Heart right ventricle (tissue), 16 donors: ENCODE data around the gene MUC4. TPM values are rescaled to one million over a fixed set of nuclear protein-coding genes. Genes with fewer than 3 reads are reported as not detected.
"Not testable (repeated sequence)": the region's sequence is repeated elsewhere in the genome, so short reads cannot be mapped to it uniquely, and the experiment has no call there.

Experiments
- ATAC-seq, 8 donors: fragments of 200-7000 bp; cut with Tn5 transposase; one replicate each; pipeline ENCODE4 v1.9.1; 2020; ENCODE audit warnings: mild to moderate bottlenecking in 8 of 8, moderate library complexity in 8 of 8, moderate number of reproducible peaks in 1 of 8
- DNase-seq, 2 donors: peaks; one replicate each; pipeline ENCODE4 v3.0.0-alpha.2; 2020
- H3K27ac ChIP-seq, 10 donors: fragments of 200-600 bp; sonication (generic) in 2 of 10; one replicate each; pipeline versions ENCODE4 v1.5.0 to v1.8.0; 2020 to 2022; ENCODE audit warnings: mild to moderate bottlenecking in 3 of 10
- H3K27me3 ChIP-seq, 7 donors: fragments of 200-600 bp; one replicate each; pipeline ENCODE4 v1.8.0; 2021 to 2022; ENCODE audit warnings: mild to moderate bottlenecking in 2 of 7
- H3K36me3 ChIP-seq, 9 donors: fragments of 200-600 bp; sonication (generic) in 1 of 9; one replicate each; pipeline versions ENCODE4 v1.5.0 to v1.8.0; 2020 to 2022; ENCODE audit warnings: mild to moderate bottlenecking in 2 of 9
- H3K4me1 ChIP-seq, 9 donors: fragments of 200-600 bp; sonication (generic) in 1 of 9; one replicate each; pipeline versions ENCODE4 v1.5.0 to v1.8.0; 2020 to 2022; ENCODE audit warnings: mild to moderate bottlenecking in 4 of 9
- H3K4me3 ChIP-seq, 10 donors: fragments of 200-600 bp; sonication (generic) in 2 of 10; one replicate each; pipeline versions ENCODE4 v1.5.0 to v1.8.0; 2020 to 2022; ENCODE audit warnings: mild to moderate bottlenecking in 7 of 10, moderate library complexity in 2 of 10
- H3K9me3 ChIP-seq, 11 donors: fragments of 200-600 bp in 10 of 11; sonication (generic) in 2 of 11; one replicate each; pipeline versions ENCODE4 v1.5.0 to v1.8.0; 2013 to 2022; ENCODE audit warnings: mild to moderate bottlenecking in 2 of 11, control low read depth in 1 of 11, moderate library complexity in 1 of 11
- WGBS, 2 donors: extraction: QIAGEN DNeasy Blood & Tissue Kit; methylation state at CpG; one replicate each; pipeline ENCODE4 v1.1.7; 2013; ENCODE audit warnings: inconsistent platforms in 1 of 2; 5-methylcytosine and 5-hydroxymethylcytosine counted together
- intact Hi-C, 10 donors: fragments of 100-400 bp; cut with DNase I; formaldehyde crosslinking; loops; one replicate each; pipeline versions ENCODE4 v1.11.1 to v1.14.2; 2022
- polyA plus RNA-seq, 2 donors: library from polyadenylated mRNA; stranded (reverse); fragments of 200-250 nt; gene quantifications; one replicate each; pipeline ENCODE4 v1.2.3, GENCODE V29; 2013
- total RNA-seq, 10 donors: library from RNA; stranded (reverse); fragmentation: NEBNext Ultra II Directional in 3 of 10; extraction: Animal tissue kit (Norgen Biotek cat#: 25700) in 3 of 10; gene quantifications; one replicate each; pipeline versions ENCODE4 v1.2.1 to v1.2.4, GENCODE V29; 2021 to 2023
- TF ChIP-seq, protein P1 (sequence below), 9 donors: fragments of 200-600 bp; sonication (generic) in 2 of 9; IDR thresholded peaks; one replicate each; pipeline versions ENCODE4 v1.5.0 to v1.8.0; 2021 to 2022; ENCODE audit warnings: antibody characterized with exemption in 9 of 9, mild to moderate bottlenecking in 5 of 9, moderate library complexity in 1 of 9
- donor health status: Arrhythmogenic right ventricular cardiomyopathy.
- donor health status: ischemic (EF 13 %, LVEDD 7.1; RV severe dilation, severe dysfunction).
- donor health status: healthy with polysubstance abuse.
- donor health status: DM: no; HTN: yes; CAD: no.
- donor health status: DM: no; HTN: no; CAD: no.
- donor health status: ischemic (EF 25% LVEDD 6.9; RV normal size, moderate dysfunction).
- donor health status: ischemic (EF 25% LVEDD 5.7; RV mildly dilated, moderate dysfunction).
- donor health status: healthy.
- donor health status: DM: yes; HTN: yes; CAD: no.
- donor health status: Ischemic cardiomyopathy.
- donor health status: ischemic (EF 35%, LVEDD 5.7; RV mildly dilated, moderate dysfunction).
- donor health status: nonischemic (EF 11% LVEDD 7.7; RV severe dilation, severe dysfunction).
- donor health status: DM: yes; HTN: yes; CAD: no.
- donor health status: PGD.
- donor health status: ischemic (EF 29% LVEDD 5.4; RV normal size, mild dysfunction).
- donor health status: nonischemic (EF 23%, LVEDD 6.1; RV moderate dilation, normal function).

MUC4 gene
- total and polyA plus RNA-seq, 12 donors, result 0.01 TPM; not detected in 11

DNA sequence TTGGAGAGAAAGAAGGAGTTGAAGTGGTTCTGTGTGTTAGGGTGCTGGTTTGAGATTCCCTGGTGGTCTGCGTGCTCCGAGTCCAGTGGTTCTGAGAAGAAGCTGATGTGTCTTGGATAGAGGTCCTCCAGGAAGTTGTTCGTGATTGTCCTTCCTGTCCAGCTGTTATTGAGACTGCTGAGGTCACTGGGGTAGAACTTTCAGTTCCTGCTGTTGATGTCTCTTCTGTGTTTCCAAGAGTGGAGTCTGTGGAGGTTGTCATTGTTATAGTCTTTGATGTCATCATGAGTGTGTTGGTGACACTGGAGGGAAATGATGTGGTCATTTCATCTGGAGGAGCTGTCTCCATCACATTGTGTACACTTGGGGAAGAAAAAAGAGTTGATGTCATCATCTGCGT, 20.8 kb downstream of the MUC4 start:
- ATAC-seq, result no peak
- intact Hi-C loops, result no loop called here
- Histone ChIP-seq H3K27ac (no peak overlapping the region), H3K36me3 (no peaks in the 10 kb centered on the region), H3K9me3 (peaks cover 0 to 15% (median 0%) of the 10 kb centered on the region in 11 donors), H3K4me3 (no peak overlapping the region), H3K27me3 (peaks cover 0 to 21% (median 0%) of the 10 kb centered on the region in 7 donors), H3K4me1 (peaks cover 0 to 4% (median 0%) of the 10 kb centered on the region in 9 donors)
- no peak for DNase-seq
- TF ChIP-seq, protein P1, sequence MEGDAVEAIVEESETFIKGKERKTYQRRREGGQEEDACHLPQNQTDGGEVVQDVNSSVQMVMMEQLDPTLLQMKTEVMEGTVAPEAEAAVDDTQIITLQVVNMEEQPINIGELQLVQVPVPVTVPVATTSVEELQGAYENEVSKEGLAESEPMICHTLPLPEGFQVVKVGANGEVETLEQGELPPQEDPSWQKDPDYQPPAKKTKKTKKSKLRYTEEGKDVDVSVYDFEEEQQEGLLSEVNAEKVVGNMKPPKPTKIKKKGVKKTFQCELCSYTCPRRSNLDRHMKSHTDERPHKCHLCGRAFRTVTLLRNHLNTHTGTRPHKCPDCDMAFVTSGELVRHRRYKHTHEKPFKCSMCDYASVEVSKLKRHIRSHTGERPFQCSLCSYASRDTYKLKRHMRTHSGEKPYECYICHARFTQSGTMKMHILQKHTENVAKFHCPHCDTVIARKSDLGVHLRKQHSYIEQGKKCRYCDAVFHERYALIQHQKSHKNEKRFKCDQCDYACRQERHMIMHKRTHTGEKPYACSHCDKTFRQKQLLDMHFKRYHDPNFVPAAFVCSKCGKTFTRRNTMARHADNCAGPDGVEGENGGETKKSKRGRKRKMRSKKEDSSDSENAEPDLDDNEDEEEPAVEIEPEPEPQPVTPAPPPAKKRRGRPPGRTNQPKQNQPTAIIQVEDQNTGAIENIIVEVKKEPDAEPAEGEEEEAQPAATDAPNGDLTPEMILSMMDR (IDR thresholded peaks at IDR 0.05), result no peak
- 66 to 76% methylated on average over 4 of the region's 4 CpGs for WGBS, 2 donors

- intact Hi-C loops, result no loop called here
- no peak overlapping the region for H3K4me3 ChIP-seq
- TF ChIP-seq, protein P1 (IDR thresholded peaks at IDR 0.05), result no peak
- ATAC-seq (no peak), DNase-seq (no peak)
- 85 to 87% methylated on average over 26 of the region's 26 CpGs for WGBS, 2 donors
- peaks cover 0 to 18% (median 0%) of the 10 kb centered on the region in 7 donors for H3K27me3 ChIP-seq
- H3K27ac ChIP-seq, result no peak overlapping the region
- no peaks in the 10 kb centered on the region for H3K4me1 ChIP-seq
- no peaks in the 10 kb centered on the region for H3K36me3 ChIP-seq
- peaks cover 0 to 15% (median 0%) of the 10 kb centered on the region in 11 donors for H3K9me3 ChIP-seq
Measured at GRCh38 chr3:195788711-195789581, 22.8 kb downstream of the MUC4 start.

DNA sequence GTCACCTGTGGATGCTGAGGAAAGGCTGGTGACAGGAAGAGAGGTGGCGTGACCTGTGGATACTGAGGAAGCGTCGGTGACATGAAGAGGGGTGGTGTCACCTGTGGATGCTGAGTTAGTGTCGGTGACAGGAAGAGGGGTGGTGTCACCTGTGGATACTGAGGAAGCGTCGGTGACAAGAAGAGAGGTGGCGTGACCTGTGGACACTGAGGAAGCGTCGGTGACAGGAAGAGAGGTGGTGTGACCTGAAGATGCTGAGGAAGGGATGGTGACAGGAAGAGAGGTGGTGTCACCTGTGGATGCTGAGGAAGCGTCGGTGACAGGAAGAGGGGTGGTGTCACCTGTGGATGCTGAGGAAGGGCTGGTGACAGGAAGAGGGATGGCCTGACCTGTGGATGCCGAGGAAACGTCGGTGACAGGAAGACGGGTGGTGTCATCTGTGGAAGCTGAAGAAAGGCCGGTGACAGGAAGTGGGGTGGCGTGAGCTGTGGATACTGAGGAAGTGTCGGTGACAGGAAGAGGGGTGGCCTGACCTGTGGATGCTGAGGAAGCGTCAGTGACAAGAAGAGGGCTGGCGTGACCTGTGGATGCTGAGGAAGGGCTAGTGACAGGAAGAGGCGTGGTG, 25.8 kb downstream of the MUC4 start:
- ATAC-seq, DNase-seq, H3K36me3 ChIP-seq, H3K4me3 ChIP-seq, H3K4me1 ChIP-seq, intact Hi-C loops, H3K27ac ChIP-seq, H3K27me3 ChIP-seq, H3K9me3 ChIP-seq: not testable (repeated sequence)
- WGBS, 2 donors, result 86 to 88% methylated on average over 21 of the region's 21 CpGs

GRCh38 chr3:195784031-195784430, 27.7 kb downstream of the MUC4 start:
- ATAC-seq, DNase-seq, H3K27ac ChIP-seq, H3K4me1 ChIP-seq, H3K9me3 ChIP-seq, H3K36me3 ChIP-seq, H3K4me3 ChIP-seq, intact Hi-C loops, H3K27me3 ChIP-seq: not testable (repeated sequence)
- 87 to 88% methylated on average over 14 of the region's 14 CpGs for WGBS, 2 donors

- ATAC-seq, intact Hi-C loops, H3K4me1 ChIP-seq, DNase-seq, H3K4me3 ChIP-seq, H3K27ac ChIP-seq, H3K36me3 ChIP-seq, H3K9me3 ChIP-seq, H3K27me3 ChIP-seq: not testable (repeated sequence)
- WGBS, 2 donors, result 82 to 84% methylated on average over 12 of the region's 12 CpGs
Measured at GRCh38 chr3:195781236-195781635, 30.5 kb downstream of the MUC4 start.
